Stimulated activated CD4-positive, alpha-beta T cell treated with anti-CD3 and anti-CD28 coated beads, Interleukin-4, amount 100 ng/mL, for 1 hour (primary cell): ENCODE data around the gene CCN5.
"Not testable (repeated sequence)": the region's sequence is repeated elsewhere in the genome, so short reads cannot be mapped to it uniquely, and the experiment has no call there.

Experiments used
- DNase-seq: peaks from one replicate; pipeline ENCODE4 v3.0.0-alpha.2; 2020

CCN5 gene, protein sequence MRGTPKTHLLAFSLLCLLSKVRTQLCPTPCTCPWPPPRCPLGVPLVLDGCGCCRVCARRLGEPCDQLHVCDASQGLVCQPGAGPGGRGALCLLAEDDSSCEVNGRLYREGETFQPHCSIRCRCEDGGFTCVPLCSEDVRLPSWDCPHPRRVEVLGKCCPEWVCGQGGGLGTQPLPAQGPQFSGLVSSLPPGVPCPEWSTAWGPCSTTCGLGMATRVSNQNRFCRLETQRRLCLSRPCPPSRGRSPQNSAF

DNA sequence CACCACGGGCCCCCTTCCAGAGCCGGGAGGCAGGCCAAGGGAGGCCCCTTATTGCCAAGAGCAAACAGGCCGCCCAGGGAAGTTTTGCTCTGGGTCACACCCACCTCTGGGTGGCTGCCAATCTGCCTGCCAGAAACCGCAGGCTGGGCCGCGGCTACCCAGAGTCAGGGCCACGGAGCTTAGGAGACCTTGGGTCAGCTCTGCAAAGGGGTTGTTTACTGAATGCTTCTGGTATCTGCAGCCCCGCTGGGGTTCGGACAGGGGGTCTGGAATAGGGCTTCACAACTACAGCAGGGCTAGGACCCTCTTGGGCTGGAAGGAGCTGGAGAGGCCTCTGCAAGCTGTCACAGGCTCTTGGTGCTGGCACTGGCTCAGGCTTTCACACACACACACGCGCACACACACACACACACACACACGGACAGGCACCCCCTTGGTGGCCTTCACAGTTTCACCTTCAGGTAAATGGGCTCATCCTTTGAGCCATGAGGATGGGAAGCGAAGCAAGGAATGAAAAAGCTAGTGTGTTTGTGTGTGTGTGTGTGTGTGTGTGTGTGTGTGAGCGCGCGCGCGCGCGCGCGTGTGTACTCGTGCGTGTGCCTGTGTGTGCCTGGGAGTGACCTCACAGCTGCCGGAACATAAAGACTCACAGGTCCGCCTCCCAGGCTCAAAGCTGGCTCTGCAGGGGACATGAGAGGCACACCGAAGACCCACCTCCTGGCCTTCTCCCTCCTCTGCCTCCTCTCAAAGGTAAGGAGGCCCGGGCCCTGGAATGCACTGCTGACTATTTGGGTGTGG is at the start of gene CCN5:
Gene CCN5 (plus strand): TSS at position 669 of the 798 bp plus-strand sequence. CDS start 22 bp downstream, at position 691.
- DNase-seq, result no peak

DNA sequence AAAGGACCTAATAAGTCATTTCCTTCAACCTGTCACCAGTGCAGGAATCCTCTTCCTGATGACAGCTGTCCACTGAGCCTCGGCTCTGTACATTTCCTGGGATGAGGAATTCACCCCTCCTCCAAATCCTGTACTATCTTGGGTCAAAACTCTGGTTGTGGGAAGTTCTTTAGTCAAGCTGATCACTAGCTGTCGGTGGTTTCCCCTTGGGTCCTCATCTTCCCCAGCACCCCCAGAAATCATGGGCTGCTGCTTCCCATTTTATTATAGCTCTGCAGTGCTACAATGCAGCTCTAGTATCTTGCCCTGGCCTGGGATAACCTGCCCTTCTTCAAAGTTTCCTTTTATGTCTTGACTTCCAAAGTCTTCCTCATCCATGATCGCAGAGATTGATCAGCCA is 49.1 kb upstream of the CCN5 start:
- no peak for DNase-seq

DNA sequence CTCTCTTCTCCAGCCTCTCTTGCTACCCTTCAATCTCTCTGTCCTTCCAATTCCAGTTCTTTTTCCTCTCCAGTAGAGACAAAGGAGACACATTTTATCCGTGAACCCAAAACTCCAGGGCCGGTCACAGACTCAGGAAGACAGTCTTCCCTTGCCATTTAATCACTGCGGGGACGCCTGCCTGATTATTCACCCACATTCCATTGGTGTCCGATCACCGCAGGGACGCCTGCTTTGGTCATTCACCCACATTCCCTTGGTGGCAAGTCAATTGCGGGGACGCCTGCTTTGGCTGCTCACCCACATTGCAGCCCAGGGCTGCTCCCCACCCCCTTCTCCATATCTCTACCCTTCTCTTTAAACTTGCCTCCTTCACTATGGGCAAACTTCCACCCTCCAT is 44.3 kb upstream of the CCN5 start:
- not testable (repeated sequence) for DNase-seq

DNA sequence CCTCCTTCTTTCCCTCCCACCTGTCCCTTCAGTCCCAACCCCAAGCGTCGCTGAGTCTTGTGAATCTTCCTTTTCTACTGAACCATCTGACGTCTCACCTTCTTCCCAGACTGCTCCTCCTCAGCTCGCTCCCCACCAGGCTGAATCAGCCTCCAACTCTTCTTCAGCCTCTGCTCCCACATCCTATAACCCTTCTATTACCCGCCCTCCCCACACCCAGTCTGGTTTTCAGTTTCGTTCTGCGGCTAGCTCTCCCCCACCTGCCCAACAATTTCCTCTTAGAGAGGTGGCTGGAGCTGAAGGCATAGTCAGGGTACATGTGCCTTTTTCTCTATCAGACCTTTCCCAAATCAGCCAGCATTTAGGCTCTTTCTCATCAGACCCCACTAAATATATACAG is 43.6 kb upstream of the CCN5 start:
- peak; percentile 56 for DNase-seq

DNA sequence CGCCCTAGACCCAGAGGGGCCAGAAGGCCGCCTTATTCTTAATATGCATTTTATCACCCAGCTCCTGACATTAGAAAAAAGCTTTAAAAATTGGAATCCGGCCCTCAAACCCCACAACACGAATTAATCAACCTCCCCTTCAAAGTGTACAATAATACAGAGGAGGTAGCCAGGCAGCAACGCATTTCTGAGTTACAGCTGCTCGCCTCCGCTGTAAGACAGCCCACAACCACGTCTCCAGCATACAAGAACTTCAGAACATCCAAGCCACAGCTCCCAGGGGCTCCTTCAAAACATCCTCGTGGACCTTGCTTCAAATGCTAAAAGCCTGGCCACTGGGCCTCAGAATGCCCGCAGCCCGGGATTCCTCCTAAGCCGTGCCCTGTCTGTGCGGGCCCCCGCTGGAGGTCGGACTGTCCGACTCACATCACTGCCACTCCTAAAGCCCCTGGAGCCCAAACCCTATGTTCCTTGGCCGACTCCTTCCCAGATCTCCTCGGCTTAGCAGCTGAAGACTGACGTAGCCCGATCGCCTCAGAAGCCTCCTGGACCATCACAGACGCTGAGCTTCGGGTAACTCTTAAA is 42.8 kb upstream of the CCN5 start:
- not testable (repeated sequence) for DNase-seq

DNA sequence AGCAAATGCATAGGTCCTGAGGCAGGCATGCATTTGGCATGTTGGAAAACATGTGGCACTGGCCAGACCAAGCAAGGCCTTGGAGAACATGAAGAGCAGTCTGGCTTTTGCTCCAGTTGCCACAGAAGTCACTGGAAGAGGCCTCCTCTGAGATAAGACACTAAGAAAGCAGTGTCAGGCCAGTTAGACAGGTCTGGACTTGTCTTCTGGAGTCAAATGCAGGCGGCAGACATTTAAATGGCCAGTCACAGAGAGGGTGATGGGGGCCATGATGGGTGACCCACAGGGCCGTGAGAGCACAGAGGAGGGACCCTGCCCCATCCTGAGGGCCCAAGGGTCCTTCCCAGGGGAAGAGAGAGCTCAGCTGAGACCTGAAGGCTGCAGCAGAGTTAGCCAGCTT is 36.9 kb upstream of the CCN5 start:
- DNase-seq, result no peak

DNA sequence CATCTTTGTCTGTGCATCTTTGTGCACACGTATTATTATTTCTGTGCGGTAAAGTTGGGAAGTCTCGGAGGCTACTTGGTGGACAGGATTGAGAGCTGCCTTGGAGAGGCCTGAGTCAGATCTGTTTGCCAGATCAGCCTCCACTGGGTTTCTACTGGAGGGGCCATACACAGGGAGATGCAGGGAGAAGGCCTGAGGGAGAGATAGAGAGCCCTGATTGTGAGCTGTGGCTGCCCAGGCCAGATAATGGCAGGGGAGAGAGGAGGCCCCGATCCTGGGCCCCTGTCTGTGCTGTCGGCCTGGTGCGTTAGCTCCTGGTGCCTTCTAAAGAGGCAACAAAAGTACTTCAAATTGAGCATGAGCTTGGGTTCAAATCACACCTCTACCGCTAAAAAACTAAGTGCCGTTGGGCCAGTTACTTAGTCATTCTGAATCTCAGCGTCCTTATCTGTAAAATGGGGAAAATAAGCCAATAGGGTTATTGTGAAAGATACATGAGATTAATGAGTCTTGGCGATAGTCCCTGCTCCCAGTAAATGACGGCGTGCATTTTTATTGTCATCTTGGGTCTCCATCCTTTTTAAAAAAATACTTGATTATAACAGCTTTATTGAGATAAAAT is 36.1 kb upstream of the CCN5 start:
- DNase-seq, result no peak

DNA sequence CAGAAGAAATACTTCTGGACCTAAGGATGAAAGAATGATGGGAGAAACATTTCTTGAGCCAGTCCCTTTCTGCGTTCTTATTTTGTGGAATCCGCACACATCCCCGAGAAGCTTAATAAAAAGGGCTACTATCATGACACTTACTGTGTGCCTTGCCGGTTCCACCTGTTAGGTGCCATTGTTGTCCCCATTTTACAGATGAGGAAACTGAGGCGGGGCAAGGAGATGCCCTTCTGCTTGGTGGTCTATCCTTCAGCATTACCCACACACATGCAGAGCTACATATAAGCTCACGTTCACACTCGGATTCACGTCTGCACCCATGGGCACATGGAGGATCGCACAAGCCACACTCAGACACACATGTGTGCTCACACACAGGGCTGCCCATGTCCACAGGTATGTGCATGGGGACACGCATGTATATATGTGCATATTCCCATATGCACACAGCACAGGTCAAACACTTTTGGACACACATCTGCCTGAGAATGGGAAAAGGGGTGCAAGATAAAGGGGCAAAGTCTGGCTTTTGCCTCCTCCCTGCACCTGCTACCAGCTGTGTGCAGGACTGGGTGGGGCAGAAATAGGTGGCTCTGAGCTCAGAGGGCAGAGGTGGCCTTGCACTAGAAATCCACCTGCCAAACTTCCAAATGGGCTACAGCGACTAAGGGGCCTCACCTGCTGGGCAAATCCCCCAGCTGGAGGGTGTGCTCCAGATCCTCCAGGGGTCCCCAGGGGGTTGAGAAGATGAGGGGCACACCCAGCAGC is 33.2 kb upstream of the CCN5 start:
- no peak for DNase-seq

DNA sequence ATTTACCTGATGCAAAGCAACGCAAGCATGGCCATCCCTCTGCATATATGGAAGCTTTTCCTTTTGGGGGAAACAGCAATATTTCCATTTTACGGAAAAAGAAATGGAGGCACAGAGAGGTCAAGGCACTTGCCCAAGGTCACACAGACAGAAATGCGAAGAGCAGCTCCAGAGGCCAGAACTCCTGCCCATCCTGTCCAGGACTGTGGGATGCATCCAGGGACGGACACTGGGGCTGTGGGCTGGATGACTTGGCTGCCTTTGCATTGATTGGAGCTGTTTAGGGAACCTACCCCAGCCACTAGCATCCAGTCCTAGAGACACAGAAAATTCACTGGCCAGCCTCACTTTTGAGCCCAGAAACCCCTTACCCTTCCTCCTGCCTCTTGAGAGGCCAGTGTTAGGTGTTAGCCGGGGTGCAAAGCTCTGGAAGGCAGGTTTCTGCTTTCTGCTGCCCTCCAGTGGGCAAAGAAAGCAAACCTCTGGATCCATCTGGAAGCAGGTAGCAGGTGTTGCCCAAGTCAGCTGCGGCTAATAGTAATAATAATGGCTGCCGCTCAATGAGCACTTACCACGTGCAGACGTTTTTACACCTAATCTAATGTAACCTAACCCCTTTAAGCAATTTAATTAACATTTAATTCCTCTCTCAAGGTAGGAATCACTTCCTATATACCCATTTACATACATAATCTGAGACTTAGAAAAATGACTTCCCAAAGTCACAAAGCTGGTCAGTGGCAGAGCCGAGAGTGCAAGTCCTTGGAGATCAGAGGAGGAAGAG is 31.7 kb upstream of the CCN5 start:
- peak; percentile 57 for DNase-seq

DNA sequence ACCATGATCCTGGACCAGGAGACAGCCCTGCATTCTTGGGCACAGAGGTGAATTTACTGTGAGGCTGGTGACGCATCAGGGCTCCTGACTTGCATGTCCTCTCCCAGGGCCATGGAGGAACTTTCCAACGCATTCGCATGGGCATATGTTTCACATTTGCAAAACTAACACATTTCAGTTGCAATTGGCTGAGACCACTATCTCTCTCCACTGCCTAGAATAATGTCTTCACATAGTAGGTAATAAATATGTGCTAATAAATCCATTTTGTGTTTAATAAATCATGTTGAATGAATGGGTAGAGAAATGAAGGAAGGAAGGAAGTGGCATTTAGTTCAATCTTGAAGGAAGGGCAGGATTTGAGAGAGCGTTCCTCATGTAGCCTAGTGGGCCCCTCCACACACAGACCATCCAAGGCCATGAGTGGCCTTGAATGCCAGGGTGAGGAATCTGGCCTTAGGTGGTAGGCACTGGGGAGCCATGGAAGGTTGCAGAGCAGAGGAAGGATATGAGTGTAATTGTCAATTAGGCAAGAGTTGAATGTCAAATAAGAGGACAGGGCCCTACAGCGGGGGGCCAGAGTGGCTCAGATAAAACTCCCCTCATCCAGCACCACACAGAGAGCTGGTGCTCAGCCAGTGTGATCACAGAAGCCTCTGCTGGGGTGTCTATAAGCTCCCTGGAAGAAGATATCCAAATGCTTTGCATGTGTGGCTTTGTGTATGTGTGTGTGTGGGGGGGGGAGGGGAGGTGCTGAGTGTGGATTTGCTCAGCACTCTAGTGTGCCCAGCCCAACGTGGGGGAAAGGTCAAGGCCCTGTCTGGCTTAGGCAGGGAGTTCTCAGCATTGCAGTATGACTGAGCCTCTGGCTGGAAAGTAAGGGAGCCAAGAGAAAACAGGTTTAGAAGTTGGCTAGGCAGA is 30.9 kb upstream of the CCN5 start:
- DNase-seq, result no peak

DNA sequence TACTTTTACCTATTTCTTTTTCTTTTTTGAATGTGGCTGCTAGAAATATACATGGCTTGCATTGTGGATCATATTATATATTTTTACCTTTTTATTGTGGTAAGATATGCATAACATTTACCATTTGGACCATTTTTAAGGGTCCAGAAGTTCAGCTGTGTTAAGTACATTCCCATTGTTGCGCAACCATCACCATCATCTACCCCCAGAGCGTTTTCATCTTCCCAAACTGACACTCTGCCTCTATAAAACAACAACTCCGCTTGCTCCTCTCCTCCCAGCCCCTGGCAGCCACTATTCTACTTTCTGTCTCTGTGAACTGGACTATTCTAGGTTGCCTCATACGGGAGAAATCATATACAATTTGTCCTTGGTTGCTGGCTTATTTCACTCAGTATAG is 28.2 kb upstream of the CCN5 start:
- DNase-seq, result no peak

DNA sequence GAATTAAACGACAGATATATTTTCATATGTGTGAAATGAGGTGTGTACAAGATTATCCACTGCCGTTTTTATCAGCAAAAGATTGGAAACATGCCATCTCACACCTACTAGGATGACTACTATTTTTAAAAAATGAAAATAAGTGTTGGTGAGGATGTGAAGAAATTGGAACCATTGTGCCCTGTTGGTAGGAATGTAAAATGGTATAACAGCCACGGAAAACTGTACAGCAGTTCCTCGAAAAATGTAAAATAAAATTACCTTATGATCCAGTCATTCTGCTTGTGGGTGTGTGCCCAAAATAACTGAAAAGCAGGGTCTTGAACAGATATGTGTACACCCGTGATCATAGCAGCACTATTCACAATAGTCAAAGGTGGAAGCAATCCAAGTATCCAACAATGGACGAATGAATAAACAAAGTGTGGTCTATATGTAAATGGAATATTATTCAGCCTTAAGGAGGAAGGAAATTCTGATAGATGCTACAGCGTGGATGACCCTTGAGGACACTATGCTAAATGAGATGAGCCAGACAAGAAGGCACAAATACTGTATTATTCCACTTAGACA is 27.0 kb upstream of the CCN5 start:
- DNase-seq, result no peak

DNA sequence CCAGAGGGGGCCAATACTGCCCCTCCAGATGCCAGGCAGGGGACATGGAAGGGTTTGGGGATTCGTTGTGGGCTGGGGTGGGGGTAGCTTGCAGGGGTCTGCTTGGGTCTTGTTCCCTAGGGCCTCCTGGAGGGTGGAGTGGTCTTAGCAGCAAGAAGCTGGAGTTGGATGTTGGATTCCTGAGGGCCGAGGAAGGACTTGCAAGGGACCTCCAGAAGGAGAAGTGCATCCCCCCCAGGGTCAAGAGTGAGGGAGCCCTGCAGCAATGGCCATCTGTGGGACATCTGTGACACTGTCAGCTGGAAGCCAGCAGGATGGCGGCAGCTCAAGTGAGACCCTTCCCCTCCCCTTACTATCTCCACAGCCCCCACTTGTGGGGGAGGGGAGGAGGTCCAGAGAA is 25.4 kb upstream of the CCN5 start:
- DNase-seq, result no peak

DNA sequence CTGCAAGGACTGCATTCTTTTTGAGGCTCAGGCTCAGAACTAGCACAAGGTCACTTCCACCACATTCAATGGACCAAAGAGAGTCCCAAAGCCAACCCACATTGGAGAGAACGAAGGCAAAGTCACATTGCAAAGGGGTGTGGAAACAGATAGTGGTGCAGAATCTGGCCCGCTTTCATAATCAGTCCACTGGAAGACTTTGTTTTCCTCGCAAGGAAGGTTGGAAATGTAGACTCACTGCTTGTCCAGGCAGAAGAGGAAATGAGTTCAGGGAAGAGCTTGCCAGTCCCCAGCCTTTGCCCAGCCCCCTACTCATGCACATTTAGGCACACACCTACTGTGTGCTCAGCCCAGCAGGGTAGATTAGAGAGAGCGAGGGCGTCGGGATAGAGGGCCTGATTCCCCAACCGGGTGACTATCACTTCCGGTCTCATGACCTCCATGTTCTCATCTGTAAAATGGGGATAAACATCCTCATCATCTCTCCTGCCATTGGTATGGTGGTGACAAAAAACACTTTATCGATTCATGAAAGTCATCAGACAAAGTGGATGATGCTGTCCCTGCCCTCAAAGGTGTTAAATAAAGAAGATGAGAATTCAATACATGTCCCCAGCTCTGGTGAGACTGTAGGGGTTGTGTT is 24.3 kb upstream of the CCN5 start:
- no peak for DNase-seq

DNA sequence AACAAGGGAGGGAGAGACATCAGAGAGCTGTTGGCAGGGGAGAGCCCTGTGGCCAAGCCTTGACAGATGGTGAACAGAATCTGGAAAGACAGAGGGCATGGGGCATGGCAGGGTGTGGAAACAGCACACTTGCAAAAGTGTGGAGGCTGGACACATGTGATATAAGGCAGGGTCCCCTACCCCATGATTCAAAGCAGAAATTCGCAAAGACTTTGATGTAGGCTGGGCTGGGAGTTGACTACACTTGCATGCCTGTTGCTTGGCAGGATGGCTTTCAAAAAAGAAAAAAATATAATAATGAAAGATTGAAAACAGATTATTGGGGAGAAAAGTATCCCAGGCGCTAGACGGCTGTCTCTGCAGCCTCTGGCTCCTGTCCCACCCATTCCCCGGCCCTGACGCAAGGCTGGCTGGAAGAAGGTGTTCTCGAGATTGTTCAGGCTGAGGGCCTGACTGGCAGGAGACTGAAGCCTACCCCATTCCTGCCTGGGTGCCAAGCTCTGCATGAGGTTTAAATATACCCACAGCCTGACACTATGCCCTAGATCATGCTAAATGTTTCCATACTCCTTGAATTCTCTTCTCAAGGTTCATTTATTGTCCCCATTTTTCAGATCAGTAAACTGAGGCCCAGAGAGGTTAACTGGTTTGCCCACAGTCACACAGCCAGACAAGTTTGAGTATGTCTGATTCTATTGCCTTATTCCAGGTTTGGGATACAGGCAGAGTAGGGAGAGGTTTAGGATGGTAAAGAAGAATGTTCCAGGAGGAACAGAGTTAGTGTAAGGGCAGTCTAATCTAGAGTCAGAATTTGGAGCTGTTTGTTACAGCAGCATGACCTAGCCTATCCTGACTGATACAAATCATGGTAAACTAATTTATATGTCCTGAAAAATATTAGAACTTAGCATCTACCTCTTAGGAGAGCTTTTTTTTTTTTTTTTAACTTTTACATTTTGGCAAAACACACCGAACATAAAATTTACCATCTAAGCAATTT is 23.4 kb upstream of the CCN5 start:
- DNase-seq, result no peak

DNA sequence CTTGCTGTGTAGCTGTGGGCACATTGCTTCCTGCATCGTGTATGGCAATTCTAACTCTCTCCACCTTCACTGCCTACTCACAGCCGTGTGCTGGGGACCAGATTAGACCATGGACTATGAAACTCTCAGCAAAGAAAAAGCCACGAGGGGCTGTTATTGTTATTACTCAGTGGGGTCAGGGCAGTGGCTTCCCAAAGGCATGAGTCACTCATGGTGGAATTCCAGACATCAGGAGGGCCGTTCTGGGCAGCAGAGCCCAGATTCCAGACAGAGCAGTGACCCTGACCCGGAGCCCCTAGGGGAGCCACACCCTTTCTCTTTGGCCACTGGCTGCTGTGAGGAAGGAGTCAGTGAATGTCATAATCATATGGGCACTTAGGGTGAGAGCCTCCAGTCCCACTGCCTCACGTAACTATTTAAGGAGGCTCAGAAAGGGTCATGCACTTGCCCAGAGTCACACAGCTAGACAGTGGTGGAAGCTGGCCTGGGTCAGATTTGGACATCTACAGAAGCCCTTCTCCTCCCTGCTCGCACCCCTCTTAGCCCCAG is 22.2 kb upstream of the CCN5 start:
- DNase-seq, result no peak

DNA sequence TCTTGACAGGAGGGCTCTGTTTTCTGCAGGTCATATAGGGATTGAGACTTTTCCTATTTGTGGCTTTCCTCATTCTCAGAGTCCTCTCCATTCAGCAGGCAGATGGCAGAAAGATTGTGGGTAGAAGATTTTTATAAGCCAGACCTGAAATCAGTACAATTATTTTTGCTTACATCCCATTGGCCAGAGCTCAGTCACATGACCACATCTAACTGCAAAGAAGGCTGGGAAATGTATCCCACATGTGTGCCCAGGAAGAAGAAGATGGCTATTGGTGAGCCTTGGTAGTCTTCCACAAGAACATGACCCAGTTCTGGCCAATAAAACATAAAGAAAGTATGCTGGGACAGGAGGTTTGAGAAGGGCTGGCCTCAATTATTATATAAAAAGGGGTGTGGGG is 21.5 kb upstream of the CCN5 start:
- no peak for DNase-seq

DNA sequence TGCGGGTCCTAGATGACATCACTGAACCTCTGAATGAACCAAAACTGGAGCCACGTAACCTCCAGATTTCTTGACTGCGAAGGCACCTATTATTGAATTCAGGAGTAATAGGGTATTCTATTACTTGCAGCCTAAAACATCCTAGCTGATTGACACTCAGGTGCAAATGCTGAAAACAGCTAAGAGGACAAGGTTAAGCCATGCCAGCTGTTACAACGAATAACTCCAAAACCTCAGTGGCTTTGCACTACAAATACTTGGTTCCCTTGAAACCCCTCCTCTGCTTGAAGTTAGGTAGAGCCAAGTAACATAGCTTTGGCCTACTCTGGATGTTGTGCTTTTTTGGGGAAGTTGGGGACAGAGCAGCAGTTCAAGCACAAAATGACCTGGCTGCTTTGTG is 21.0 kb upstream of the CCN5 start:
- DNase-seq, result no peak

DNA sequence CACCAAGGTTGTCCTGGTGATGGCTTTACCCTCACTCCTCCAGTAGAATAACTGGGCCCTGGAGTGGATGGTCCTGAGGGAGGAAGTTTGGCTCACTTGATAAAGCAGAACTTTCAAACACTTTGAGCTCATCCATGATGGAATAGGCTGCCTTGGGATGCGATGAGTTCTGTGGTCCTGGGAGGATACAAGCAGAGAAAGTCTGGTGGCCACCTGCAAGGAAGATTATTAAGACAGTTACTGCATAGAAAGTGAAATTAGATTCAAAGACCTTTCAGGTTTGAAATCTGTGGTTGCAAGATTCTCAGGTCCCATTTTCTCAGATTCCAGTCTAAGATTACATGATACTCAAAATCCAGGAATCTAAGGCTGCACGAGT is 19.9 kb upstream of the CCN5 start:
- DNase-seq, result no peak
